Liver (tissue), 3 donors: ENCODE data around the gene UMODL1.

Experiments
- GABPA ChIP-seq, 2 donors: IDR thresholded peaks in 1 of 2; conservative IDR thresholded peaks in 1 of 2; 2 replicates each; pipeline ENCODE4 v1.6.1; 2016; ENCODE audit warnings: antibody characterized with exemption in 2 of 2, mild to moderate bottlenecking in 1 of 2, moderate library complexity in 1 of 2
- MAX ChIP-seq: IDR thresholded peaks from 2 replicates; pipeline ENCODE4 v1.6.1; 2016; ENCODE audit warnings: antibody characterized with exemption
- REST ChIP-seq: IDR thresholded peaks from 2 replicates; pipeline ENCODE4 v1.6.1; 2016; ENCODE audit warnings: antibody characterized with exemption, mild to moderate bottlenecking
- TF ChIP-seq, protein P1 (sequence below): fragments of 150-350 bp; IDR thresholded peaks from 2 replicates; pipeline ENCODE4 v1.5.1; 2017; ENCODE audit warnings: improper control_type of control experiment, low read depth, low read length; ENCODE audit not compliant: missing input control
- TF ChIP-seq, protein P2 (sequence below): IDR thresholded peaks from 2 replicates; pipeline ENCODE4 v1.6.1; 2016; ENCODE audit warnings: antibody characterized with exemption
- donor health status: healthy.
- donor health status: healthy.

DNA sequence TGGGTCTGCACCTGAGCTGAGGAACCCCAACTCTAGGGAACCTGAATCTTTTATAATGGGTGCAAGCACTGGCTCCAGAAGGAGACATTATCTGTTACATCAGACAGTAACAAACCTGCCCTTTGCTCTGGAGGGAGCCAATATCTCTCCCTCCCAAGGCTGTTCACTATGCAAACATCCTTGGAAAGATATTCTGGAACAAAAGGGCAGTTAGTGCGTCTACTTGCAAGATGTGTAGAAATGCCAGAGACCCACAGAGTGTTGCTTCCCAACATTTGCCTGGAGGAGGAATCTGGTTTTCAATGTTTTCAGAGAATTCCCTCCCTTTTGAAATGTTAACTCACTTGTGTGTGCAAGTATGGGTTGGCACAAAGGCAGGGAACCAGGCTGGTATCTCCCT, 31.9 kb downstream of the UMODL1 start:
- no peak for TF ChIP-seq GABPA (IDR thresholded peaks at IDR 0.05 in 1 of 2, conservative IDR thresholded peaks at IDR 0.05 in 1 of 2)
- TF ChIP-seq, protein P1, sequence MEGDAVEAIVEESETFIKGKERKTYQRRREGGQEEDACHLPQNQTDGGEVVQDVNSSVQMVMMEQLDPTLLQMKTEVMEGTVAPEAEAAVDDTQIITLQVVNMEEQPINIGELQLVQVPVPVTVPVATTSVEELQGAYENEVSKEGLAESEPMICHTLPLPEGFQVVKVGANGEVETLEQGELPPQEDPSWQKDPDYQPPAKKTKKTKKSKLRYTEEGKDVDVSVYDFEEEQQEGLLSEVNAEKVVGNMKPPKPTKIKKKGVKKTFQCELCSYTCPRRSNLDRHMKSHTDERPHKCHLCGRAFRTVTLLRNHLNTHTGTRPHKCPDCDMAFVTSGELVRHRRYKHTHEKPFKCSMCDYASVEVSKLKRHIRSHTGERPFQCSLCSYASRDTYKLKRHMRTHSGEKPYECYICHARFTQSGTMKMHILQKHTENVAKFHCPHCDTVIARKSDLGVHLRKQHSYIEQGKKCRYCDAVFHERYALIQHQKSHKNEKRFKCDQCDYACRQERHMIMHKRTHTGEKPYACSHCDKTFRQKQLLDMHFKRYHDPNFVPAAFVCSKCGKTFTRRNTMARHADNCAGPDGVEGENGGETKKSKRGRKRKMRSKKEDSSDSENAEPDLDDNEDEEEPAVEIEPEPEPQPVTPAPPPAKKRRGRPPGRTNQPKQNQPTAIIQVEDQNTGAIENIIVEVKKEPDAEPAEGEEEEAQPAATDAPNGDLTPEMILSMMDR = no peak
- TF ChIP-seq REST = no peak
- TF ChIP-seq MAX = no peak
- TF ChIP-seq, protein P2, sequence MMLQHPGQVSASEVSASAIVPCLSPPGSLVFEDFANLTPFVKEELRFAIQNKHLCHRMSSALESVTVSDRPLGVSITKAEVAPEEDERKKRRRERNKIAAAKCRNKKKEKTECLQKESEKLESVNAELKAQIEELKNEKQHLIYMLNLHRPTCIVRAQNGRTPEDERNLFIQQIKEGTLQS = no peak
